Right atrium auricular region (tissue), 2 donors: Measurements from ENCODE around the gene ROBO2. TPM values are rescaled to one million over a fixed set of nuclear protein-coding genes. Genes with fewer than 3 reads are reported as not detected.

ENCODE experiments used
- DNase-seq: peaks from one replicate; pipeline ENCODE4 v3.0.0-alpha.2; 2019; ENCODE audit warnings: low spot score
- H3K27ac ChIP-seq, 2 donors: fragments of 200-600 bp; sonication (generic); 1 replicate in 1 of 2; 2 replicates in 1 of 2; pipeline ENCODE4 v1.5.1; 2016 to 2019
- H3K27me3 ChIP-seq, 2 donors: fragments of 200-600 bp; sonication (generic); one replicate each; pipeline versions ENCODE4 v1.5.1 to v1.6.0; 2017 to 2019
- H3K36me3 ChIP-seq: fragments of 200-600 bp; sonication (generic); one replicate; pipeline ENCODE4 v1.5.1; 2016
- H3K4me1 ChIP-seq, 2 donors: fragments of 200-600 bp; sonication (generic); one replicate each; pipeline versions ENCODE4 v1.5.1 to v1.6.0; 2017 to 2019
- H3K4me3 ChIP-seq, 2 donors: fragments of 200-600 bp; sonication (generic); 1 replicate in 1 of 2; 2 replicates in 1 of 2; pipeline ENCODE4 v1.5.1; 2017 to 2019; ENCODE audit warnings: mild to moderate bottlenecking in 1 of 2, moderate library complexity in 1 of 2
- H3K9me3 ChIP-seq, 2 donors: fragments of 200-600 bp; sonication (generic); one replicate each; pipeline ENCODE4 v1.5.1; 2019
- CTCF ChIP-seq, 2 donors: fragments of 200-600 bp; sonication (generic); IDR thresholded peaks; one replicate each; pipeline ENCODE4 v1.5.1; 2019; ENCODE audit warnings: antibody characterized with exemption in 2 of 2
- total RNA-seq, 2 donors: library from RNA; depleted of rRNA; stranded (reverse); fragments of >200 nt; gene quantifications; one replicate each; pipeline ENCODE4 v1.1.0, GENCODE V29; 2016

Gene ROBO2
- total RNA-seq, 2 donors from 2014 or later = 2.5 TPM; not detected in 1

- TF ChIP-seq CTCF (IDR thresholded peaks at IDR 0.05) = no peak
- no peak overlapping the region for H3K27ac ChIP-seq
Measured at GRCh38 chr3:77001062-77001701, 38.7 kb upstream of the ROBO2 start.

GRCh38 chr3:77014226-77014625 is 25.7 kb upstream of the ROBO2 start:
- no peaks in the 10 kb centered on the region for H3K4me1 ChIP-seq
- DNase-seq = no peak
- H3K9me3 ChIP-seq = no peaks in the 10 kb centered on the region
- no peak overlapping the region for H3K4me3 ChIP-seq
- no peak overlapping the region for H3K27ac ChIP-seq
- H3K36me3 ChIP-seq = no peaks in the 10 kb centered on the region
- no peaks in the 10 kb centered on the region for H3K27me3 ChIP-seq
- TF ChIP-seq CTCF (IDR thresholded peaks at IDR 0.05) = no peak

More at GRCh38 chr3:77001062-77001701, 38.7 kb upstream of the ROBO2 start:
- DNase-seq = no peak
- no peaks in the 10 kb centered on the region for H3K27me3 ChIP-seq
- H3K36me3 ChIP-seq = no peaks in the 10 kb centered on the region
- H3K4me1 ChIP-seq = no peaks in the 10 kb centered on the region
- no peak overlapping the region for H3K4me3 ChIP-seq
- no peaks in the 10 kb centered on the region for H3K9me3 ChIP-seq

GRCh38 chr3:77025471-77025870 is 14.4 kb upstream of the ROBO2 start:
- TF ChIP-seq CTCF (IDR thresholded peaks at IDR 0.05) = no peak
- H3K4me3 ChIP-seq = no peak overlapping the region
- no peaks in the 10 kb centered on the region for H3K4me1 ChIP-seq
- DNase-seq = no peak
- H3K27ac ChIP-seq = no peak overlapping the region
- peaks cover 0 to 4% of the 10 kb centered on the region in 2 donors for H3K9me3 ChIP-seq
- no peaks in the 10 kb centered on the region for H3K27me3 ChIP-seq
- H3K36me3 ChIP-seq = no peaks in the 10 kb centered on the region

GRCh38 chr3:77026904-77027634 is 12.8 kb upstream of the ROBO2 start:
- no peaks in the 10 kb centered on the region for H3K4me1 ChIP-seq
- H3K27ac ChIP-seq = no peak overlapping the region
- DNase-seq = no peak
- no peaks in the 10 kb centered on the region for H3K27me3 ChIP-seq
- peaks cover 0 to 4% of the 10 kb centered on the region in 2 donors for H3K9me3 ChIP-seq
- no peak for TF ChIP-seq CTCF (IDR thresholded peaks at IDR 0.05)
- H3K36me3 ChIP-seq = no peaks in the 10 kb centered on the region
- H3K4me3 ChIP-seq = no peak overlapping the region

- Histone ChIP-seq H3K36me3 (no peaks in the 10 kb centered on the region), H3K9me3 (no peaks in the 10 kb centered on the region), H3K4me3 (no peak overlapping the region), H3K27ac (no peak overlapping the region), H3K4me1 (no peaks in the 10 kb centered on the region), H3K27me3 (no peaks in the 10 kb centered on the region)
- TF ChIP-seq CTCF (IDR thresholded peaks at IDR 0.05) = no peak
- DNase-seq = no peak
Measured at GRCh38 chr3:77028005-77028404, 11.9 kb upstream of the ROBO2 start.
